ENCODE data around the gene C10orf71.
A peak's percentile ranks its signal among the peaks of the same experiment; 100 is the strongest.

C10orf71 gene

DNA sequence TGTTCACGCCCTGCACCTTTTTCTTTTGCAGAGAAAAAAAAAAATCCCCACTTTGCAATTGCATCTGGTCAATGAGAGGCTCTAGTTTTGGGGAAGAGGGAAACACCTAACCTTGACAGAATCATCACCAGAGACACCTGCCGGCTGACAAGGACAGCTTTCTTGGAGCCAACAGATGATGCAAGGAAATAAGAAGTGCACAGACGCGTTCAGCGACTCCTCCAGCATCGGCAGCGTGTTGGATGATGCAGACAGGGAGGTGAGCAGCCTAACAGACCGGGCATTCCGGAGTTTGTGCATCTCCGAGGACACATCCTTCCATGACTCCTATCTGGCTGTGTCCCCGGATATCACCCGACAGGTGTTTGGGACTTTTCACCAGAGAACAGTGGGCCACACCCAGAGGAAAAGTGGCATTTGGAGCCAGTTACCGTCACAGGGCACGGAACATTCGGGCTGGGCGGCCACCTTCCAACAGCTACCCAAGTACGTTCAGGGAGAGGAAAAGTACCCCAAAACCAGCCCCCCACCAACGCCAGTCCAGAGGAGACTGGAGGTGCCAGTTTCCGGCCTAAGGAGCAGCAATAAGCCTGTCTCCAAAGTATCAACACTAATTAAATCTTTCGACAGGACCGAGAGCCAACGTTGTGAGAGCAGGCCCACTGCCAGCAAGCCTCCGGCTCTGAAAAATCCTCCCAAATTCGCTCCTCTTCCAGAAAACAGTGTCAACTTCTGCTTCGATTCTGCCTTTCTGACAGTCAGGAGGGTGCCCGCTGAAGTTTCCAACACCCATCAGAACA lies 23.6 kb downstream of the C10orf71 start:
- H3K4me3 ChIP-seq (ENCODE audit: low read depth, low read length): no peak overlapping the region
- TF ChIP-seq CTCF (IDR thresholded peaks at IDR 0.05; ENCODE audit: low read depth, low read length, missing control alignments): no peak
- in situ Hi-C loops (cut with HindIII; ENCODE audit: low sequenced_read_pairs): no loop called here
- DNase-seq (ENCODE audit: low read depth): no peak

GRCh38 chr10:49323171-49323895 lies 24.4 kb downstream of the C10orf71 start:
- DNase-seq (ENCODE audit: low read depth): no peak
- no peak overlapping the region for H3K4me3 ChIP-seq (ENCODE audit: low read depth, low read length)
- in situ Hi-C loops (cut with HindIII; ENCODE audit: low sequenced_read_pairs): no loop called here
- TF ChIP-seq CTCF (IDR thresholded peaks at IDR 0.05; ENCODE audit: low read depth, low read length, missing control alignments): no peak

GRCh38 chr10:49323896-49324270 lies 24.9 kb downstream of the C10orf71 start:
- no peak overlapping the region for H3K4me3 ChIP-seq (ENCODE audit: low read depth, low read length)
- TF ChIP-seq CTCF (IDR thresholded peaks at IDR 0.05; ENCODE audit: low read depth, low read length, missing control alignments): no peak
- in situ Hi-C loops (cut with HindIII; ENCODE audit: low sequenced_read_pairs): no loop called here
- DNase-seq (ENCODE audit: low read depth): no peak

DNA sequence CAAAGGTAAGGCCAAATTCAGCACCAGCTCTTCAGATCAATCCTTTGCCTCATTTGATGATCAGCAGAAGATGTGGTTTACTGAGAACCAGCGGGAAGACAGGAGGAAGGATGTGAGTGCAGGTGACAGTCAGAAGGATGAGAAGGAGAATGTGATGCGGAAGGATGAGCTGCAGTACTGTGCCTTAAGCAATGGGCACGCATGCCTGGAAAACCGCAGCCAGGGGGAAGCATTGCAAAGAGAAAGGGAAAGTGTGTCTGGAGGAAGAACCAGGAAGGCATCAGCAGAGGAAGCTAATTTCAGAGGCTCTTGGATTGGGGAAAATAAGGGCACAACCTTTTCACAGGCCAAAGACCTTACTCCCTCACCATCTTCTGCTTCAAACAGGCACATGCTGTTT lies 25.7 kb downstream of the C10orf71 start:
- in situ Hi-C loops (cut with HindIII; ENCODE audit: low sequenced_read_pairs): no loop called here
- peak; percentile 38 for TF ChIP-seq CTCF (IDR thresholded peaks at IDR 0.05; ENCODE audit: low read depth, low read length, missing control alignments)
- no peak overlapping the region for H3K4me3 ChIP-seq (ENCODE audit: low read depth, low read length)
- no peak for DNase-seq (ENCODE audit: low read depth)

- in situ Hi-C loops (cut with HindIII; ENCODE audit: low sequenced_read_pairs): no loop called here
- H3K4me3 ChIP-seq (ENCODE audit: low read depth, low read length): no peak overlapping the region
- TF ChIP-seq CTCF (IDR thresholded peaks at IDR 0.05; ENCODE audit: low read depth, low read length, missing control alignments): no peak
- DNase-seq (ENCODE audit: low read depth): no peak
These were observed 26.4 kb downstream of the C10orf71 start for GRCh38 chr10:49325131-49325915.
